ENCODE results near the gene RNF212B. TPM values are rescaled to one million over a fixed set of nuclear protein-coding genes. Genes with fewer than 3 reads are reported as not detected.

RNF212B gene
- total and polyA plus RNA-seq, 12 donors = not detected

- WGBS, 4 donors = 43 to 54% (median 44%) methylated on average over 6 of the region's 6 CpGs
- TF ChIP-seq CTCF (IDR thresholded peaks at IDR 0.05) = no peak
- no peak for TF ChIP-seq POLR2A (IDR thresholded peaks at IDR 0.05)
Measured at GRCh38 chr14:23286902-23287479, 49.3 kb downstream of the RNF212B start.

GRCh38 chr14:23294734-23295561, 57.2 kb downstream of the RNF212B start:
- intact Hi-C loops (cut with DNase I) = loop anchor here in 1 of 2 donors (10.0 kb wide), 1 partner anchor 170 kb away; no protein-coding TSS in a partner anchor
- Histone ChIP-seq H3K9me3 (replicated peaks in 1 of 3) (no peaks in the 10 kb centered on the region), H3K4me3 (no peak overlapping the region), H3K27ac (no peak overlapping the region), H3K4me1 (replicated peaks in 1 of 2) (peaks cover 1 to 16% of the 10 kb centered on the region in 2 donors), H3K36me3 (replicated peaks in 1 of 2) (peaks cover 0 to 5% of the 10 kb centered on the region in 2 donors), H3K27me3 (peaks cover 4% of the 10 kb centered on the region)
- peak in 1 of 2 donors; percentile 8 for TF ChIP-seq POLR2A (IDR thresholded peaks at IDR 0.05)
- TF ChIP-seq CTCF (IDR thresholded peaks at IDR 0.05) = peak; percentile 66 to 98 (median 86)
- DNase-seq = peak in 6 of 7 donors; percentile 39 to 74 (median 56)
- 25 to 31% (median 30%) methylated on average over 23 to 24 of the region's 24 CpGs for WGBS, 4 donors

More at GRCh38 chr14:23286902-23287479, 49.3 kb downstream of the RNF212B start:
- peak overlapping the region in 1 of 4 donors; percentile 73 for H3K4me3 ChIP-seq
- peak overlapping the region; percentile 74 to 92 (median 88) for H3K27ac ChIP-seq
- peaks cover 5% of the 10 kb centered on the region for H3K27me3 ChIP-seq
- intact Hi-C loops (cut with DNase I) = no loop called here
- H3K9me3 ChIP-seq (replicated peaks in 1 of 3) = no peaks in the 10 kb centered on the region
- H3K4me1 ChIP-seq (replicated peaks in 1 of 2) = peaks cover 12 to 21% of the 10 kb centered on the region in 2 donors
- DNase-seq = no peak
- H3K36me3 ChIP-seq (replicated peaks in 1 of 2) = no peaks in the 10 kb centered on the region

- no peaks in the 10 kb centered on the region for H3K27me3 ChIP-seq
- 86 to 94% (median 92%) methylated on average over 7 of the region's 7 CpGs for WGBS, 4 donors
- no peak overlapping the region for H3K4me3 ChIP-seq
Measured at GRCh38 chr14:23296012-23296777, 58.5 kb downstream of the RNF212B start.

More at GRCh38 chr14:23296012-23296777, 58.5 kb downstream of the RNF212B start:
- H3K27ac ChIP-seq = no peak overlapping the region
- TF ChIP-seq POLR2A (IDR thresholded peaks at IDR 0.05) = no peak
- TF ChIP-seq CTCF (IDR thresholded peaks at IDR 0.05) = no peak
- peaks cover 0 to 5% of the 10 kb centered on the region in 2 donors for H3K36me3 ChIP-seq (replicated peaks in 1 of 2)
- DNase-seq = peak in 1 of 7 donors; percentile 46
- H3K9me3 ChIP-seq (replicated peaks in 1 of 3) = no peaks in the 10 kb centered on the region
- H3K4me1 ChIP-seq (replicated peaks in 1 of 2) = peaks cover 7 to 21% of the 10 kb centered on the region in 2 donors
- intact Hi-C loops (cut with DNase I) = loop anchor here in 1 of 2 donors (10.0 kb wide), 1 partner anchor 171 kb away; no protein-coding TSS in a partner anchor

All from adrenal gland (tissue), 12 donors.